Stimulated activated CD8-positive, alpha-beta memory T cell treated with anti-CD3 and anti-CD28 coated beads, Interleukin-4, amount 100 ng/mL, for 24 hours (primary cell): ENCODE results near the gene BRMS1L.
"Not testable (repeated sequence)": the region's sequence is repeated elsewhere in the genome, so short reads cannot be mapped to it uniquely, and the experiment has no call there.

Source experiments
- DNase-seq: peaks from one replicate; pipeline ENCODE4 v3.0.0-alpha.2; 2020; ENCODE audit warnings: low read depth

Gene BRMS1L

DNA sequence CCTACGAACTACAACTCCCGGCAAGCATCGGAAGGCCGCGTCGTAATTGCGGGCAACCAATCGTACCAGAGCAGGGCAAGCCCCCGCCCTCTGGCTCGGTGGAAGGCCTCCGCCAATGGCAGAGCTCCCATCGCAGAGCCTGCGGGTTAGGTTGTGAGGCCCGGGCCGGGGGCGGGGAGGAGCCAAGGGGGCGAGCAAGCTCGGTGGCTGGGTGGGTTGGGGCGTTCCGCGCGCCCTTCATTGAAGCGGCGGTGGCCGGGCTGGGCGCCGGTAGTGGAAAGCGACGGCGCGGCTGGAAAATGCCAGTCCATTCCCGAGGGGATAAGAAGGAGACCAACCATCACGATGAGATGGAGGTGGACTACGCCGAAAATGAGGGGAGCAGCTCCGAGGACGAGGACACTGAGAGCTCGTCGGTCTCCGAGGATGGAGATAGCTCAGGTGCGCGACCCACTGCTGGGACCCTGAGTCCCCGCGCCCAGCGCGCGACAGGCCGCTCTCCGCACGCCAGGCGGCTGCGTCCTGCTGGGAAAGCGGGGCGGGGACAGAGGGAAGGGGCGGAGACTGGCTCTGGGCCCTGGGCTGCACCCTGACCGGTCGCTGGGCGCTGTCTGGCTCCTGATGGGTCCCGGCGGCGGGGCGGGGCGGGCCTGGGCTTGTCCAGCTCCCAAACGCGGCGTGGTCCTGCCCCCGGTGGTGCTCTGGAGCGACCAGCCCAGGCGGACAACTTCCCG, at the start of gene BRMS1L:
Gene BRMS1L, plus strand, starts transcription at position 121 of the 734 bp plus-strand sequence. Its CDS starts 179 bp downstream, at position 300.
- peak; percentile 96 for DNase-seq

GRCh38 chr14:35776823-35777222, 49.3 kb upstream of the BRMS1L start:
- DNase-seq, result no peak

DNA sequence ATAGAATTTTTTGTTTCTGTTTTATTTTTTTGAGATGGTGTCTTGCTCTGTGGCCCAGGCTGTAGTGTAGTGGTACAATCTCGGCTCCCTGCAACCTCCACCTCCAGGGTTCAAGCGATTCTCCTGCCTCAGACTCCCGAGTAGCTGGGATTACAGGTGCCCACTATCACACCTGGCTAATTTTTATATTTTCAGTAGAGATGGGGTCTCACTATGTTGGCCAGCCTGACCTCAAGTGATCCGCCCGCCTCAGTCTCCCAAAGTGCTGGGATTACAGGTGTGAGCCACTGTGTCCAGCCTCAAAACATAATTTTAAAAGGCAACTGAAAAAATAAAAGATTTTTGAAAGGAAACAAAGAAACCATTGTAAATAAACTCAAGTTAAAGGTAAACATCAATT, 48.6 kb upstream of the BRMS1L start:
- DNase-seq, result not testable (repeated sequence)

DNA sequence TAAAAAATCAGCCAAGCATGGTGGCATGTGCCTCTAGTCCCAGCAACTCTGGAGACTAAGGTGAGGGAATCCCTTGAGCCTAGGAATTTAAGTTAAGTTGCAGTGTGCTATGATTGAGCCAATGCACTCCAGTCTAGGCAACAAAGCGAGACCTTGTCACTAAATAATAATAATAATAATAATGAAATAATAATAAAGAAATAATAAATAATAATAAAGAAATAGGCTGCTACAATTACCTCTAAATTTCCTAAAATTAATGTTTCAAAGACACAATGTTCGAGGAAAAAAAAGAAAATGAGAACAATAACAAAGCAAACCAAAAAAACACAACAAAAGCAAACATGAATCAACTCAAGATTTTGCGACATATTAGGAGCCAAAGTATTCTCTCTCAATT, 46.8 kb upstream of the BRMS1L start:
- DNase-seq, result no peak

DNA sequence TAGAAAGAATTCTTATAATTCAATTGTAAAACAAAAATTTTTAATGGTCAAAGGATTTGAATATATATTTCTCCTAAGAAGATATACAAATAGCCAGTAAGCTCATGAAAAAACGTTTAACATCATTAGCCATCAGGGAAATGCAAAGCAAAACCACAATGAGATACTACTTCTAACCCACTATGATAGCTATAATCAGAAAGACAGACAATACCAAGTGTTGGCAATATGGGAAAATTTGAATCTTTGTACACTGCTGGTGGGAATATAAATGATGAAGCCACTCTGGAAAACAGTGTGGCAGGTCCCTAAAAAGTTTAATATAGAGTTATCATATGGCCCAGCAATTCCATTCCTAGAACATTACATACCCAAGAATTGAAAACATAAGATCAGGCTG, 42.4 kb upstream of the BRMS1L start:
- DNase-seq, result no peak

- DNase-seq, result no peak
These were observed 39.3 kb upstream of the BRMS1L start for GRCh38 chr14:35786856-35787255.

- DNase-seq, result no peak
These were observed 36.5 kb upstream of the BRMS1L start for GRCh38 chr14:35789651-35790050.

- no peak for DNase-seq
These were observed 28.3 kb upstream of the BRMS1L start for GRCh38 chr14:35797796-35798195.

DNA sequence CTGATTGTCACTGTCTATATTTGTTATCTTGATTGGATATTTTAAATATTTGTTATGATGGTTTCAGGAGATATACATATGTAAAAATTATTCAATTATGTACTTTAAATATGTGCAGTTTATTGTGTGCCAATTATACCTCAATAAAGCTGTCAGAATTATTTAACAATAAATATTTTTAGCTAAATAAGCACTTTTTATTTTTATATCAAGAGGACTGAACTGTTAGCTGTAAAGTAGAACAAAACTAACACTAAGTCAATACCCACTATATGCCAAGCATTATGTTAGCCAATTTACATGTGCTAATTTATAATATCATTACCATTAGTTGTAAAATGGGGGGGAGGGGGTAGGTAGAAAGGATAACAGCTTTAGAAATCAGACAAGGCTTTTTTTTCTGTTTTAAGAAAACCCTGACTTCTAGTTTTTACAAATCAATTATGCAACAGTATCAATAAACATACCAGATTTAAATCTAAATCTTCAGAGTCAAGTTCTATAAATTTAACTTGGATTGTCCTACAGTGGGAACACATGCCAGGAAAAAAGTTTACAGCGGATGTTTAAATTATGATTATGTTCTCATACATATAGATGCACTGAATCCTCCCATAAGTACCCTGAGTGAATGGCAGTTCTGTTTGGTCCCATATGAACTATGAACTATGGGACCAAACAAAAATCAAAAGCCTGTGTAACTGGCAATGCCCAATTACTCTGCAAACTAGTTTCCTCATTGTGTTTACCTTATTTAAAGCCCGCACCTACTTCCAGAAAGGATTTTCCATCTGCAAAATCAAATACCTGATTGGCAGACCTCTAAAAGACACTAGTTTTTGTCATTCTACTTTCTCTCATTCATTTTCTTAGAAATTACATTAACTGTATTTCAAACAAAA, 19.9 kb upstream of the BRMS1L start:
- no peak for DNase-seq

DNA sequence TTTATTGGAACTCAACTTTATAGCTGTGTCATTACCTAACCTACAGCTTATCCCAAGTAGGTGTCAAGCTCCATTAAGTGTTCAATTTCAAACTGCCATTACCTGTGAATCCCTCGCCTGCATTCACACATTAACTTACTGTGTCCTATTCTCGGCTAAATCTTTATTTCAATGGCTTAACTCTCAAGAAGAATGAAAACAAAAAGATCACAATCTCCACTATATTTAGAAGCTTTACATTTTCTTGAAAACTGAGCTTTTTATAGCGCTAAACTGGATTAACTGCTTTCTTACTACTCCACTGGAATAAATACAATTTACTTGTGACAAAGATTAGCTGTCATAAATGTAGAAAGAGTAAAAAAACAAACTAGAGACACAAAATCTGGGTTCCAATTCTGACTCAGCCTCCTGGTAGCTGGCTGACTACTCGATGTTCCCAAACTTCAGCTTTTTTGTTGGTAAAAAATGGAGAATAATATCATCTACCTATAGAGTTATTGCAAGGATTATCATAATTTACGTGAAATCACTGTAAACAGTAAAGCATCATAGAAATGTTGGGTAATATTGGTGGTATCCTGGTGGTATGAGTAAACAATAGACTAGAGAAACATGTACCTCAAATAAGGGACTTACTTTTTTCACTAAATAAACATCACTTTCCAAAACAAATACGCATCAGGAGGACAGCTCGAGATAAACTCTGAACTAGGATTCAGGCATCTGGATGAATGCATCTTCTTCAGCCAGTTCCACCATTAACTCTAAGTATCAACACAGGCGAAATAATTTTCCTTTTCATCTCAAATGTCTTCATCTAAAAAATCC, 18.8 kb upstream of the BRMS1L start:
- no peak for DNase-seq

GRCh38 chr14:35808076-35808637, 18.0 kb upstream of the BRMS1L start:
- DNase-seq, result no peak

DNA sequence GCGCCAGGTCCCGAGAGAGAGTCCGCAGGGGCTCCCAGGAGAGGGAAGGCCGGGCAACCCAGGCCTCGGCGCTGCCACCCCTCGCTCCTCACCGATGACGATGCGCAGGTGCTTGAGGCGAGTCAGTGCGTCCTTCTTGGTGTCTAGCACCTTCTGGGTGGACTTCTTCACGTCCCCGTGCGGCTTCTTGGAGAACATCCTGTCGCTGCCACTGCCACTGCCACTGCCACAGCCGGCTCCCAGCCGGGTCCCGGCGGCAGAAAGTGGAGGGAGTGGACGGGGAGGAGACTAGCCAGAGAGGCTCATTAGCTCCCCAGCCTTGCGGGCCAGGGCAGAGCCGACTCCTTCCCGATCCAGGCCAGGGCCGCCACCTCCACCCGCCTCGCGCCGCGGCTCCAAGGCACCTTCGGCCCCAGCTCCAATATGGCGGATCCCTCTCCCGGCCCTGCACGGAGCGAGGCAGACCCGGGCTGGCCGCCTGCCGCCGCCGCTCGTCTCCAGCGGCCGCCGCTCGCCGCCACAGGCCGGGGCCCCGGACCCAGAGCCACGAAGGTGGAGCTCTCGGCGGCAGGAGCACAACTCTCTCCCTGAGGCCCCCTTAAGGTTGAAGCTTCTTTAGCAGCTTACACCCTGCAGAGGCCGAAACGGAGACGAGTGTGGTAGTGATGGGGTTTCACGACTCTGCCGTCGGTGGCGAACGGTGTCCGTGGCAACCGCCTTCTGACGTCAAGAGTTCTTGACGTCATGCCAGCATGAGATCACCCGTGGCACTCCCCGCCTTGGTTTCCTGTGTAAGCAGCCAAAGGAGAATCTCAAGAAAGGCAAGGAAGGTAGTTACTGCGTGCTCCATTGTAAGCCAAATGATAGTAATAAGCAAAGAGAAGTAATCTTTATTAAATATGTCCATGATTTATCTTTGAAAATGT, 17.2 kb upstream of the BRMS1L start, which contains the start of gene RALGAPA1:
Gene RALGAPA1, minus strand, starts transcription at position 658 of the 926 bp plus-strand sequence. Its CDS starts 460 bp downstream, at position 198.
- DNase-seq, result peak; percentile 83

DNA sequence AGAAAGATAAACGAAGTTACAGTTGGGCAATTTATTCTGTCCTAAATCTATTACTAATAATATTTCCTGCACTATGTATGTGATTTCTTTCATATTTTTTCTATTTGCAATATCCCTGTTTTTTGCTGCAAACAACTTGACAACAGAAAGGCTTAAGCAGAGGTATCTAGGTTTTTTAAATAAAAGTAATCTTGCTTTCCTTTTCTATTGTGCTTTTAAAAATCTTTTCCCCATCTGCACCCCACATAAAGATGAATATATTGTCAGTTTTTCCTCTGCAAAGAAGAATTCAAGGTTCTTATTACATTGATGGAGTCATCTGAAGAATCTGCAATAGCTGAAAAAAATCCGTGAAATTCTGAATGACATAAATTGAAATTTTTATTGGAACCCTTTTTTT, 16.5 kb upstream of the BRMS1L start:
- DNase-seq, result no peak

DNA sequence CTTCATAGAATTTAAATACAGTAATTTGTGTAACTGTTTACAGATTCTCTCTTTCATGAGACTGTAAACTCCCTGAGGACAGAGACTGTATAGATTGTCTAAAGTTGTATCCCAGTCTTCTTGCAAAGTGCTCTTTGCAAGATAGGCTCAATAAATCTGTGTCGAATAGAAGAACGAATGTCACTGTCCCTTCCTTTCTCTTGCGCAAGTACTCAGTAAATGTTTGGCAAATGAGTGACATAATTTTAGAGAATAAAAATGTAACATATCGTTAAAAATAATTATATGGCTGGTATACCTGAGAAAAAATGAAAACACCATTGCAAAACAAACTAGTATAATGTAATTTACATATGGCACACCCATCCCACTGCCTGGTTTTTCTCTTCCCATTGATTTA, 15.2 kb upstream of the BRMS1L start:
- no peak for DNase-seq

- peak; percentile 70 for DNase-seq
These were observed 11.7 kb upstream of the BRMS1L start for GRCh38 chr14:35814371-35815005.

- DNase-seq, result no peak
These were observed 7.6 kb upstream of the BRMS1L start for GRCh38 chr14:35818346-35819115.

- DNase-seq, result no peak
These were observed 6.3 kb upstream of the BRMS1L start for GRCh38 chr14:35819591-35820540.
